ENCODE data around the gene MAP7D2.

MAP7D2 gene

DNA sequence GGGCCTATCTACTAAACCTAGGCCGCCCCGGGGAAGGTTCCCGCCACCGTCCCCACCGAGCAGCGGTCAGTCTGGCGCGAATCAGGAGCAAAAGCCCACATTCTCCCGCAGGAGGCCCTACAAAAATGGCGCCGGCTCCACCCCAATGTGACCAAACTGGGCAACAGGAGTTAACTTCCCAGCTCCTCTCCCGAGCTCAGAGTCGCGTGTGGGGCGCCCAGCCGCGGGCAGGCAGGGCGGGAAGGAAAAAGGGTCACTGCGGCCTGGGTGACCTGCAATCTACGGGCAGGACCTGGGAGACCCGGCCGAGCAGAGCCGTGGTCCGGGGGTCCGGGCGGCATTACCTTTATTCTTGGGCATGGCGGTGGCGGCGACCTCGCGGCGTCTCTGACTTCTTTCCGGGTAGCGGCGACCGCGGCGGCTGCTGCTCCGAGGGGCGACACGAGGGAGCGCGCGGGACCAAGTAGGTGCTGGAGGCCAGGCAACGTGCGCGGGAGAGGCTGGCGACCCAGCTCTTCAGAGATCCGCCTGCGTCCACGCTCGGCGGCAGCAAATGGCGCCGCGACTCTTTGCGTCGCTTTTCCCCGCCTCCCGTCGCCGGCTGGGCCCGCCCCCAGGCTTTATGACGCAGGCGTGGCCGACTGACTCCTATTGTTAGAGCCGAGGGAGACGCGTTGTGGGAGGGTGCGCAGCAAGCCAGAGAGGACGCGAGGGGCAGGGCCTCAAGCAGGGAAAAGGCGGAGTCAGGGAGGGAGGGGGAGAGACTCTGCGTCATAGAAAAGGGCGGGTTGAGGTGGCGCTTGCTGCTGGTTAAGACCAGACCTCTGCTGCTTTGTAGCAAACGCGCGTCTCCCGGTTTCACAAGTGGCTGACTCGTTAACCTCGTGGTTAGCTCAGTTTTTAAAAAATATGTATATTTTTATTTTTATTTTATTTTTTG is 24.8 kb upstream of the MAP7D2 start, which contains the start of gene EIF1AX (continued):
- TF ChIP-seq ZNF768 (tag by site-specific recombination; IDR thresholded peaks at IDR 0.05) (no peak), ZNF785 (tag by site-specific recombination; IDR thresholded peaks at IDR 0.05) (no peak), SCRT2 (tag by site-specific recombination; IDR thresholded peaks at IDR 0.05) (peak; percentile 88), SCRT1 (tag by site-specific recombination; IDR thresholded peaks at IDR 0.05; ENCODE audit: borderline replicate concordance) (0 out of 2 replicates have a peak, but pooled peaks have one; percentile 40), ZNF140 (tag by site-specific recombination; IDR thresholded peaks at IDR 0.05) (no peak), ZNF423 (tag by site-specific recombination; IDR thresholded peaks at IDR 0.05) (no peak), ZNF2 (tag by site-specific recombination; IDR thresholded peaks at IDR 0.05) (peak; percentile 65; the same call in 1 of the 2 replicates), SALL2 (tag by site-specific recombination; IDR thresholded peaks at IDR 0.05; ENCODE audit: borderline replicate concordance) (no peak), ZNF596 (tag by site-specific recombination; IDR thresholded peaks at IDR 0.05) (no peak), ZNF416 (tag by site-specific recombination; IDR thresholded peaks at IDR 0.05) (no peak), ZNF843 (tag by site-specific recombination; IDR thresholded peaks at IDR 0.05) (peak; percentile 64; the same call in 1 of the 2 replicates), ZNF214 (tag by site-specific recombination; IDR thresholded peaks at IDR 0.05; ENCODE audit: borderline replicate concordance) (no peak), ZNF146 (tag by site-specific recombination; IDR thresholded peaks at IDR 0.05) (no peak), ZBTB21 (tag by site-specific recombination; IDR thresholded peaks at IDR 0.05) (peak; percentile 95), KLF7 (tag by site-specific recombination; IDR thresholded peaks at IDR 0.05; ENCODE audit: borderline replicate concordance) (no peak), GLIS1 (tag by site-specific recombination; IDR thresholded peaks at IDR 0.05) (peak; percentile 78), ZNF138 (tag by site-specific recombination; IDR thresholded peaks at IDR 0.05; ENCODE audit: borderline replicate concordance) (no peak), ZNF169 (tag by site-specific recombination; IDR thresholded peaks at IDR 0.05) (no peak), HOXA7 (CRISPR knock-in tag; IDR thresholded peaks at IDR 0.05; ENCODE audit: borderline replicate concordance) (no peak), ZSCAN16 (tag by site-specific recombination; IDR thresholded peaks at IDR 0.05) (no peak), ZNF530 (tag by site-specific recombination; IDR thresholded peaks at IDR 0.05; ENCODE audit: low read depth) (no peak), KLF16 (tag by site-specific recombination; IDR thresholded peaks at IDR 0.05) (peak; percentile 28; the same call in 1 of the 2 replicates)
- TF ChIP-seq, protein P1, sequence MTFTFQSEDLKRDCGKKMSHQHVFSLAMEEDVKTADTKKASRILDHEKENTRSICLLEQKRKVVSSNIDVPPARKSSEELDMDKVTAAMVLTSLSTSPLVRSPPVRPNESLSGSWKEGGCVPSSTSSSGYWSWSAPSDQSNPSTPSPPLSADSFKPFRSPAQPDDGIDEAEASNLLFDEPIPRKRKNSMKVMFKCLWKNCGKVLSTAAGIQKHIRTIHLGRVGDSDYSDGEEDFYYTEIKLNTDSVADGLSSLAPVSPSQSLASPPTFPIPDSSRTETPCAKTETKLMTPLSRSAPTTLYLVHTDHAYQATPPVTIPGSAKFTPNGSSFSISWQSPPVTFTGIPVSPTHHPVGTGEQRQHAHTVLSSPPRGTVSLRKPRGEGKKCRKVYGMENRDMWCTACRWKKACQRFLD (tag by site-specific recombination; IDR thresholded peaks at IDR 0.05) = no peak
- TF ChIP-seq, protein P2, sequence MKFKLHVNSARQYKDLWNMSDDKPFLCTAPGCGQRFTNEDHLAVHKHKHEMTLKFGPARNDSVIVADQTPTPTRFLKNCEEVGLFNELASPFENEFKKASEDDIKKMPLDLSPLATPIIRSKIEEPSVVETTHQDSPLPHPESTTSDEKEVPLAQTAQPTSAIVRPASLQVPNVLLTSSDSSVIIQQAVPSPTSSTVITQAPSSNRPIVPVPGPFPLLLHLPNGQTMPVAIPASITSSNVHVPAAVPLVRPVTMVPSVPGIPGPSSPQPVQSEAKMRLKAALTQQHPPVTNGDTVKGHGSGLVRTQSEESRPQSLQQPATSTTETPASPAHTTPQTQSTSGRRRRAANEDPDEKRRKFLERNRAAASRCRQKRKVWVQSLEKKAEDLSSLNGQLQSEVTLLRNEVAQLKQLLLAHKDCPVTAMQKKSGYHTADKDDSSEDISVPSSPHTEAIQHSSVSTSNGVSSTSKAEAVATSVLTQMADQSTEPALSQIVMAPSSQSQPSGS (tag by site-specific recombination; IDR thresholded peaks at IDR 0.05; ENCODE audit: low read depth) = no peak
- TF ChIP-seq, protein P3, sequence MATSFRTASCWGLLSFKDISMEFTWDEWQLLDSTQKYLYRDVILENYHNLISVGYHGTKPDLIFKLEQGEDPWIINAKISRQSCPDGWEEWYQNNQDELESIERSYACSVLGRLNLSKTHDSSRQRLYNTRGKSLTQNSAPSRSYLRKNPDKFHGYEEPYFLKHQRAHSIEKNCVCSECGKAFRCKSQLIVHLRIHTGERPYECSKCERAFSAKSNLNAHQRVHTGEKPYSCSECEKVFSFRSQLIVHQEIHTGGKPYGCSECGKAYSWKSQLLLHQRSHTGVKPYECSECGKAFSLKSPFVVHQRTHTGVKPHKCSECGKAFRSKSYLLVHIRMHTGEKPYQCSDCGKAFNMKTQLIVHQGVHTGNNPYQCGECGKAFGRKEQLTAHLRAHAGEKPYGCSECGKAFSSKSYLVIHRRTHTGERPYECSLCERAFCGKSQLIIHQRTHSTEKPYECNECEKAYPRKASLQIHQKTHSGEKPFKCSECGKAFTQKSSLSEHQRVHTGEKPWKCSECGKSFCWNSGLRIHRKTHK (tag by site-specific recombination; IDR thresholded peaks at IDR 0.05) = no peak
- TF ChIP-seq, protein P4, sequence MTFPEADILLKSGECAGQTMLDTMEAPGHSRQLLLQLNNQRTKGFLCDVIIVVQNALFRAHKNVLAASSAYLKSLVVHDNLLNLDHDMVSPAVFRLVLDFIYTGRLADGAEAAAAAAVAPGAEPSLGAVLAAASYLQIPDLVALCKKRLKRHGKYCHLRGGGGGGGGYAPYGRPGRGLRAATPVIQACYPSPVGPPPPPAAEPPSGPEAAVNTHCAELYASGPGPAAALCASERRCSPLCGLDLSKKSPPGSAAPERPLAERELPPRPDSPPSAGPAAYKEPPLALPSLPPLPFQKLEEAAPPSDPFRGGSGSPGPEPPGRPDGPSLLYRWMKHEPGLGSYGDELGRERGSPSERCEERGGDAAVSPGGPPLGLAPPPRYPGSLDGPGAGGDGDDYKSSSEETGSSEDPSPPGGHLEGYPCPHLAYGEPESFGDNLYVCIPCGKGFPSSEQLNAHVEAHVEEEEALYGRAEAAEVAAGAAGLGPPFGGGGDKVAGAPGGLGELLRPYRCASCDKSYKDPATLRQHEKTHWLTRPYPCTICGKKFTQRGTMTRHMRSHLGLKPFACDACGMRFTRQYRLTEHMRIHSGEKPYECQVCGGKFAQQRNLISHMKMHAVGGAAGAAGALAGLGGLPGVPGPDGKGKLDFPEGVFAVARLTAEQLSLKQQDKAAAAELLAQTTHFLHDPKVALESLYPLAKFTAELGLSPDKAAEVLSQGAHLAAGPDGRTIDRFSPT (tag by site-specific recombination; IDR thresholded peaks at IDR 0.05) = no peak
- TF ChIP-seq, protein P5, sequence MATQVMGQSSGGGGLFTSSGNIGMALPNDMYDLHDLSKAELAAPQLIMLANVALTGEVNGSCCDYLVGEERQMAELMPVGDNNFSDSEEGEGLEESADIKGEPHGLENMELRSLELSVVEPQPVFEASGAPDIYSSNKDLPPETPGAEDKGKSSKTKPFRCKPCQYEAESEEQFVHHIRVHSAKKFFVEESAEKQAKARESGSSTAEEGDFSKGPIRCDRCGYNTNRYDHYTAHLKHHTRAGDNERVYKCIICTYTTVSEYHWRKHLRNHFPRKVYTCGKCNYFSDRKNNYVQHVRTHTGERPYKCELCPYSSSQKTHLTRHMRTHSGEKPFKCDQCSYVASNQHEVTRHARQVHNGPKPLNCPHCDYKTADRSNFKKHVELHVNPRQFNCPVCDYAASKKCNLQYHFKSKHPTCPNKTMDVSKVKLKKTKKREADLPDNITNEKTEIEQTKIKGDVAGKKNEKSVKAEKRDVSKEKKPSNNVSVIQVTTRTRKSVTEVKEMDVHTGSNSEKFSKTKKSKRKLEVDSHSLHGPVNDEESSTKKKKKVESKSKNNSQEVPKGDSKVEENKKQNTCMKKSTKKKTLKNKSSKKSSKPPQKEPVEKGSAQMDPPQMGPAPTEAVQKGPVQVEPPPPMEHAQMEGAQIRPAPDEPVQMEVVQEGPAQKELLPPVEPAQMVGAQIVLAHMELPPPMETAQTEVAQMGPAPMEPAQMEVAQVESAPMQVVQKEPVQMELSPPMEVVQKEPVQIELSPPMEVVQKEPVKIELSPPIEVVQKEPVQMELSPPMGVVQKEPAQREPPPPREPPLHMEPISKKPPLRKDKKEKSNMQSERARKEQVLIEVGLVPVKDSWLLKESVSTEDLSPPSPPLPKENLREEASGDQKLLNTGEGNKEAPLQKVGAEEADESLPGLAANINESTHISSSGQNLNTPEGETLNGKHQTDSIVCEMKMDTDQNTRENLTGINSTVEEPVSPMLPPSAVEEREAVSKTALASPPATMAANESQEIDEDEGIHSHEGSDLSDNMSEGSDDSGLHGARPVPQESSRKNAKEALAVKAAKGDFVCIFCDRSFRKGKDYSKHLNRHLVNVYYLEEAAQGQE (tag by site-specific recombination; IDR thresholded peaks at IDR 0.05) = no peak
